WERI-Rb-1 (cell line): ENCODE results near the gene RIN1.

Experiments
- DNase-seq: peaks from one replicate; pipeline ENCODE4 v3.0.0-alpha.2; 2020
- H3K27ac ChIP-seq: fragments of 250-450 bp; sonication (Bioruptor Pico); 2 replicates; pipeline ENCODE4 v1.5.1; 2020; ENCODE audit warnings: mild to moderate bottlenecking, moderate library complexity
- H3K27me3 ChIP-seq: fragments of 250-450 bp; sonication (Bioruptor Pico); 2 replicates; pipeline ENCODE4 v1.5.1; 2021; ENCODE audit warnings: mild to moderate bottlenecking, low read depth, moderate library complexity; ENCODE audit not compliant: insufficient read depth, severe bottlenecking
- H3K36me3 ChIP-seq: fragments of 250-450 bp; sonication (Bioruptor Pico); 2 replicates; pipeline ENCODE4 v1.5.1; 2020; ENCODE audit warnings: mild to moderate bottlenecking, moderate library complexity
- H3K4me3 ChIP-seq: 2 replicates; pipeline ENCODE4 v1.5.1; 2011; ENCODE audit warnings: low read depth, mild to moderate bottlenecking, control low read depth, low read length
- H3K9me3 ChIP-seq: fragments of 250-450 bp; sonication (Bioruptor Pico); 2 replicates; pipeline ENCODE4 v1.5.1; 2021; ENCODE audit warnings: mild to moderate bottlenecking, moderate library complexity; ENCODE audit not compliant: severe bottlenecking
- TF ChIP-seq, protein P1 (sequence below): IDR thresholded peaks from 2 replicates; pipeline ENCODE4 v1.5.1; 2011; ENCODE audit warnings: low read depth, mild to moderate bottlenecking, control low read depth, inconsistent platforms, low read length

Gene RIN1

GRCh38 chr11:66365166-66365565 is 28.9 kb upstream of the RIN1 start:
- no peaks in the 10 kb centered on the region for H3K27me3 ChIP-seq
- TF ChIP-seq, protein P1, sequence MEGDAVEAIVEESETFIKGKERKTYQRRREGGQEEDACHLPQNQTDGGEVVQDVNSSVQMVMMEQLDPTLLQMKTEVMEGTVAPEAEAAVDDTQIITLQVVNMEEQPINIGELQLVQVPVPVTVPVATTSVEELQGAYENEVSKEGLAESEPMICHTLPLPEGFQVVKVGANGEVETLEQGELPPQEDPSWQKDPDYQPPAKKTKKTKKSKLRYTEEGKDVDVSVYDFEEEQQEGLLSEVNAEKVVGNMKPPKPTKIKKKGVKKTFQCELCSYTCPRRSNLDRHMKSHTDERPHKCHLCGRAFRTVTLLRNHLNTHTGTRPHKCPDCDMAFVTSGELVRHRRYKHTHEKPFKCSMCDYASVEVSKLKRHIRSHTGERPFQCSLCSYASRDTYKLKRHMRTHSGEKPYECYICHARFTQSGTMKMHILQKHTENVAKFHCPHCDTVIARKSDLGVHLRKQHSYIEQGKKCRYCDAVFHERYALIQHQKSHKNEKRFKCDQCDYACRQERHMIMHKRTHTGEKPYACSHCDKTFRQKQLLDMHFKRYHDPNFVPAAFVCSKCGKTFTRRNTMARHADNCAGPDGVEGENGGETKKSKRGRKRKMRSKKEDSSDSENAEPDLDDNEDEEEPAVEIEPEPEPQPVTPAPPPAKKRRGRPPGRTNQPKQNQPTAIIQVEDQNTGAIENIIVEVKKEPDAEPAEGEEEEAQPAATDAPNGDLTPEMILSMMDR = no peak
- peaks cover 73% of the 10 kb centered on the region for H3K36me3 ChIP-seq
- no peak overlapping the region for H3K4me3 ChIP-seq
- no peaks in the 10 kb centered on the region for H3K9me3 ChIP-seq
- DNase-seq = no peak
- H3K27ac ChIP-seq = peak overlapping the region; percentile 45

DNA sequence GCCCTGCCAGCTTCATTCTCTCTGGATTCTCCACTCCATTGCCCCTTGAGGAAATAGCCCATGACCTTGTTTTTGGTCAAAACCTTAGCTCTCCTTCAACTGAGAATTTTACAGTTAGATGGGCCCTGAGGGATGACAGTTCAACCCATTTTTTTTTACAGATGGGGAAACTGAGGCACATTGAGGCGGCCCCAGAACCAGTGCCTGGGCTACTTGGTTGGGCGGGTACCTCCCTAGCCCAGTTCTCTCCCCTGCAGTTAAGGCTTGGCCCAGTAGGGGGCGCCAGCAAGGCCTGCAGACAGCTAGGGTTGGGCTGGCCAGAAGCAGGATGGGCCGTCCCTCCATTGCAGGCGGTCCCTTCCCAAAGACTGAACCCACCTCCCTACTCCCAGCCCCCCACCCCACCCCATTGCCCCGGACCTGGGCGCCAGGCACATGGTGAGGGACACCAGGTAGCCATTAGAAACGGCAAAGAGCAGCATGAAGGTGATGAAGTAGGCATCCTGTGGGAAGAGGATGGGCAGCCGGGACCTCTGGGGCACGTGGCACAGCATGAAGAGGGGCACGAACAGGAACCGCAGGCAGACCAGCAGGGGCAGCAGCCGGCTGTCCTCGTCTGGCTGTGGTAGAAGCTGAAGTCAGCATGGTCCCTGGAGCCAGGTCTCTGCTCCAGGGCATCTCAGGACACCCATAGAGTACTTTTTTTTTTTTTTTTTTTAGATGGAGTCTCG is 27.7 kb upstream of the RIN1 start:
- no peaks in the 10 kb centered on the region for H3K9me3 ChIP-seq
- H3K27me3 ChIP-seq = no peaks in the 10 kb centered on the region
- no peak overlapping the region for H3K4me3 ChIP-seq
- H3K36me3 ChIP-seq = peaks cover 75% of the 10 kb centered on the region
- TF ChIP-seq, protein P1 = peak; percentile 91
- DNase-seq = peak; percentile 77
- H3K27ac ChIP-seq = no peak overlapping the region

- Histone ChIP-seq H3K27ac (no peak overlapping the region), H3K4me3 (no peak overlapping the region), H3K36me3 (peaks cover 68% of the 10 kb centered on the region), H3K27me3 (no peaks in the 10 kb centered on the region), H3K9me3 (no peaks in the 10 kb centered on the region)
- DNase-seq = no peak
- TF ChIP-seq, protein P1 = no peak
These were observed 27.0 kb upstream of the RIN1 start for GRCh38 chr11:66363187-66363601.

DNA sequence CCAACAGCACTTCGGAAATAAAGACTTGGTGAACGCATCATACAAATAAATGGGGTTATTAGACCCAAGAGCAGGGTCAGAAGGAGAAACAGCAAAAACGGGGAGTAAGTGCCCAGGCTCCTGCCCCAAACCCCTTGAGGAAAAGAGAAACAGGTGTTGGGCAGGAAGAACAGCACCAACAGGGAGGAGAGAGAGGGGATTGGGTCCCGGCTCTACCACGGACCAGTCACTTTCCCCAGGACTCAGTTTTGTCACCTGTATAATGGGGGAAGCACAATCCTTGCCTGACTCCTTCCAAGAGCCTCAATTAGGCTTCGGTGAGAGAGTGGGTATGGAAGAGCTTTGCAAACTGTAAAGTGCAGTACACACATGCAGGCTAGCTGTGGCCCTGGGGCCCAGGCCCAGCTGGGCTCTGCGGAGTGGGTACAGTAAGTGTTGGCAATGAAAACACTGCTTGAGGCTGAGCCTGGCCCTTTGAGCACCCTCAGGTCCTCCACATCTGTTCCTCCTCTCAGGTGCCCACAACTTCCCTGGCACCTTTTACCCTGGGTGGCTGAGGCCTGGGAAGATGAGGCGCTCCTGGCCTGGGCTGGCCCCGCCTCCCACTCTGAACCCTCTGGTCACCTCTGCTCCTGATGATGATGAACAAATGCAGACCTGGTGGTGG is 26.4 kb upstream of the RIN1 start:
- Histone ChIP-seq H3K9me3 (no peaks in the 10 kb centered on the region), H3K27me3 (no peaks in the 10 kb centered on the region), H3K36me3 (peaks cover 62% of the 10 kb centered on the region), H3K27ac (no peak overlapping the region), H3K4me3 (no peak overlapping the region)
- no peak for DNase-seq
- TF ChIP-seq, protein P1 = no peak

- no peak for DNase-seq
- Histone ChIP-seq H3K9me3 (no peaks in the 10 kb centered on the region), H3K27me3 (no peaks in the 10 kb centered on the region), H3K4me3 (no peak overlapping the region), H3K27ac (no peak overlapping the region), H3K36me3 (peaks cover 52% of the 10 kb centered on the region)
- TF ChIP-seq, protein P1 = no peak
These were observed 25.3 kb upstream of the RIN1 start for GRCh38 chr11:66361502-66361941.
